GM23338 (cell line): ENCODE data around the gene CDIPT. TPM values are rescaled to one million over a fixed set of nuclear protein-coding genes. Genes with fewer than 3 reads are reported as not detected.
"Not testable (repeated sequence)": the region's sequence is repeated elsewhere in the genome, so short reads cannot be mapped to it uniquely, and the experiment has no call there.

ENCODE experiments used
- ATAC-seq: fragments of 200-7000 bp; cut with Tn5 transposase; 3 replicates; pipeline ENCODE4 v1.9.1; 2020
- DNase-seq: peaks from one replicate; pipeline ENCODE4 v3.0.0-alpha.2; 2015; ENCODE audit warnings: low spot score
- H2AFZ ChIP-seq: fragments of 200-600 bp; sonication (generic); 2 replicates; pipeline ENCODE4 v1.8.0; 2016; ENCODE audit warnings: antibody characterized with exemption, mild to moderate bottlenecking, moderate library complexity
- H3F3A ChIP-seq: fragments of 200-600 bp; sonication (generic); replicated peaks from 2 replicates; pipeline ENCODE4 v1.8.0; 2017; ENCODE audit warnings: antibody characterized with exemption, mixed run types, low read depth
- H3K27ac ChIP-seq: fragments of 200-600 bp; sonication (generic); 2 replicates; pipeline ENCODE4 v1.6.1; 2016; ENCODE audit warnings: low read depth
- H3K27me3 ChIP-seq: fragments of 200-600 bp; sonication (generic); 2 replicates; pipeline ENCODE4 v1.8.0; 2016; ENCODE audit warnings: mild to moderate bottlenecking, mixed run types, moderate library complexity; ENCODE audit not compliant: insufficient read depth
- H3K36me3 ChIP-seq: fragments of 200-600 bp; sonication (generic); 2 replicates; pipeline ENCODE4 v1.8.0; 2016; ENCODE audit warnings: mild to moderate bottlenecking; ENCODE audit not compliant: insufficient read depth
- H3K4me1 ChIP-seq: fragments of 200-600 bp; sonication (generic); 2 replicates; pipeline ENCODE4 v1.8.0; 2016; ENCODE audit warnings: mild to moderate bottlenecking, moderate library complexity; ENCODE audit not compliant: insufficient read depth
- H3K4me2 ChIP-seq: fragments of 200-600 bp; sonication (generic); 2 replicates; pipeline ENCODE4 v1.7.1; 2017; ENCODE audit warnings: mixed run types
- H3K4me3 ChIP-seq: fragments of 200-600 bp; sonication (generic); 2 replicates; pipeline ENCODE4 v1.6.1; 2016; ENCODE audit warnings: mixed run types
- H3K79me2 ChIP-seq: fragments of 200-600 bp; sonication (generic); replicated peaks from 2 replicates; pipeline ENCODE4 v1.8.0; 2017; ENCODE audit warnings: mild to moderate bottlenecking; ENCODE audit not compliant: insufficient read depth
- H3K9me2 ChIP-seq: fragments of 200-600 bp; sonication (generic); 2 replicates; pipeline ENCODE4 v1.8.0; 2017; ENCODE audit not compliant: insufficient read depth
- H4K20me1 ChIP-seq: fragments of 200-600 bp; sonication (generic); replicated peaks from 2 replicates; pipeline ENCODE4 v1.8.0; 2017; ENCODE audit warnings: mild to moderate bottlenecking; ENCODE audit not compliant: insufficient read depth
- H3K27ac Mint-ChIP-seq: 2 replicates; pipeline ENCODE4 v1.8.0; 2020; ENCODE audit warnings: inconsistent platforms, mild to moderate bottlenecking, moderate library complexity, mixed read lengths
- H3K27me3 Mint-ChIP-seq: 3 replicates; pipeline ENCODE4 v1.8.0; 2022; ENCODE audit warnings: low read depth, mild to moderate bottlenecking, moderate library complexity, mixed read lengths, inconsistent platforms; ENCODE audit not compliant: insufficient read depth, poor library complexity
- H3K36me3 Mint-ChIP-seq: 3 replicates; pipeline ENCODE4 v1.8.0; 2021; ENCODE audit warnings: low read depth, mild to moderate bottlenecking, inconsistent platforms, moderate library complexity, mixed read lengths
- H3K4me1 Mint-ChIP-seq: 3 replicates; pipeline ENCODE4 v1.8.0; 2020; ENCODE audit warnings: mild to moderate bottlenecking, inconsistent platforms, mixed read lengths
- H3K4me3 Mint-ChIP-seq: 3 replicates; pipeline ENCODE4 v1.8.0; 2021; ENCODE audit warnings: moderate library complexity, mild to moderate bottlenecking, inconsistent platforms, mixed read lengths
- H3K9me3 Mint-ChIP-seq: 3 replicates; pipeline ENCODE4 v1.8.0; 2020; ENCODE audit warnings: moderate library complexity, mild to moderate bottlenecking, inconsistent platforms, mixed read lengths
- CREB1 ChIP-seq: fragments of 250-450 bp; sonication (Bioruptor Pico); IDR thresholded peaks from 2 replicates; pipeline ENCODE4 v1.5.0; 2020; ENCODE audit warnings: low read depth, mild to moderate bottlenecking, moderate library complexity
- CTCF ChIP-seq, 2 experiments: fragments of 200-600 bp in 1 of 2; sonication (generic) in 1 of 2; conservative IDR thresholded peaks; 2 replicates each; pipeline versions ENCODE4 v1.5.1 to v1.6.1; 2016 to 2017; ENCODE audit warnings: antibody characterized with exemption in 2 of 2, low read depth in 2 of 2, mild to moderate bottlenecking in 2 of 2, moderate library complexity in 1 of 2
- ETS1 ChIP-seq: IDR thresholded peaks from 2 replicates; pipeline ENCODE4 v1.6.1; 2016; ENCODE audit warnings: antibody characterized with exemption
- EZH2 ChIP-seq: fragments of 200-600 bp; sonication (generic); IDR thresholded peaks from one replicate; pipeline ENCODE4 v1.8.0; 2017; ENCODE audit warnings: antibody characterized with exemption, mild to moderate bottlenecking, low read depth; ENCODE audit not compliant: unreplicated experiment
- EZH2phosphoT487 ChIP-seq: fragments of 200-600 bp; sonication (generic); IDR thresholded peaks from one replicate; pipeline ENCODE4 v1.8.1; 2018; ENCODE audit warnings: antibody characterized with exemption; ENCODE audit not compliant: unreplicated experiment
- JUNB ChIP-seq: IDR thresholded peaks from one replicate; pipeline ENCODE4 v1.6.1; 2016; ENCODE audit warnings: antibody characterized with exemption; ENCODE audit not compliant: unreplicated experiment
- NANOG ChIP-seq: IDR thresholded peaks from 2 replicates; pipeline ENCODE4 v1.6.1; 2016; ENCODE audit warnings: antibody characterized with exemption, borderline replicate concordance
- POLR2AphosphoS5 ChIP-seq: IDR thresholded peaks from 2 replicates; pipeline ENCODE4 v1.6.1; 2016; ENCODE audit warnings: antibody characterized with exemption, low read depth
- REST ChIP-seq: IDR thresholded peaks from one replicate; pipeline ENCODE4 v1.6.1; 2018; ENCODE audit warnings: antibody characterized with exemption; ENCODE audit not compliant: unreplicated experiment
- STAT1 ChIP-seq: IDR thresholded peaks from one replicate; pipeline ENCODE4 v1.6.1; 2016; ENCODE audit warnings: antibody characterized with exemption; ENCODE audit not compliant: unreplicated experiment
- ZNF114 ChIP-seq: fragments of 250-450 bp; sonication (Bioruptor Pico); IDR thresholded peaks from 2 replicates; pipeline ENCODE4 v1.5.0; 2020; ENCODE audit warnings: mild to moderate bottlenecking, moderate library complexity
- ZNF331 ChIP-seq: fragments of 250-450 bp; sonication (Bioruptor Pico); IDR thresholded peaks from 2 replicates; pipeline ENCODE4 v1.5.0; 2020; ENCODE audit warnings: low read depth, mild to moderate bottlenecking, moderate library complexity
- polyA plus RNA-seq: library from polyadenylated mRNA; unstranded; fragments of >200 nt; fragmentation: Nextera tagmentation; extraction: Ambion mirVana; gene quantifications from 2 replicates; pipeline ENCODE4 v1.2.1, GENCODE V29; 2016
- total RNA-seq: library from RNA; depleted of rRNA; stranded (reverse); fragments of >200 nt; shearing (Covaris generic); gene quantifications from 2 replicates; pipeline ENCODE4 v1.2.3, GENCODE V29; 2014

The CDIPT gene
- total and polyA plus RNA-seq, 2 experiments from 2014 or later: 36.2 to 78.1 TPM

GRCh38 chr16:29869067-29869466 is 6.0 kb upstream of the CDIPT start:
- H3K4me2 ChIP-seq, H3K4me3 Mint-ChIP-seq, H3K9me3 Mint-ChIP-seq, H3K4me1 ChIP-seq, H3K79me2 ChIP-seq, ATAC-seq, H2AFZ ChIP-seq, H3K27ac Mint-ChIP-seq, DNase-seq, H3K9me2 ChIP-seq, H3K27me3 Mint-ChIP-seq, H3K4me1 Mint-ChIP-seq, H3K27me3 ChIP-seq, H4K20me1 ChIP-seq, H3K27ac ChIP-seq, H3F3A ChIP-seq, H3K36me3 ChIP-seq, H3K4me3 ChIP-seq, H3K36me3 Mint-ChIP-seq: not testable (repeated sequence)

- Histone ChIP-seq H3K79me2 (no peaks in the 10 kb centered on the region), H3K4me2 (no peak overlapping the region), H3K9me2 (no peaks in the 10 kb centered on the region), H3K27ac (no peak overlapping the region), H3K36me3 (no peaks in the 10 kb centered on the region), H3K27me3 (no peaks in the 10 kb centered on the region), H4K20me1 (no peaks in the 10 kb centered on the region), H3K4me3 (no peak overlapping the region), H3F3A (no peaks in the 10 kb centered on the region), H3K4me1 (0 out of 2 replicates have a peak, but pooled peaks cover 4% of the 10 kb centered on the region), H2AFZ (no peak overlapping the region)
- DNase-seq (no peak), ATAC-seq (no peak)
- H3K4me3 Mint-ChIP-seq: no peak overlapping the region
- H3K4me1 Mint-ChIP-seq: peaks cover 3% of the 10 kb centered on the region; the same call in 2 of the 3 replicates
- H3K36me3 Mint-ChIP-seq: 0 out of 3 replicates have a peak, but pooled peaks cover 3% of the 10 kb centered on the region
- no peaks in the 10 kb centered on the region for H3K9me3 Mint-ChIP-seq
- H3K27me3 Mint-ChIP-seq: peaks cover 10% of the 10 kb centered on the region
- H3K27ac Mint-ChIP-seq: no peak overlapping the region
- TF ChIP-seq CTCF (conservative IDR thresholded peaks at IDR 0.05; ENCODE audit: low read depth in 2 of 2) (no peak), EZH2 (no peak), POLR2AphosphoS5 (no peak), NANOG (no peak), STAT1 (no peak), CREB1 (CRISPR knock-in tag) (no peak), EZH2phosphoT487 (no peak), REST (no peak), JUNB (no peak), ZNF331 (no peak), ETS1 (no peak), ZNF114 (CRISPR knock-in tag) (no peak)
These were observed 5.5 kb upstream of the CDIPT start for GRCh38 chr16:29868396-29869009.
